Liver (tissue), 10 donors: ENCODE measurements around the gene PPP4R2. TPM values are rescaled to one million over a fixed set of nuclear protein-coding genes. Genes with fewer than 3 reads are reported as not detected.
A peak's percentile ranks its signal among the peaks of the same experiment; 100 is the strongest.

ENCODE experiments used
- DNase-seq: peaks from one replicate; pipeline ENCODE4 v3.0.0-alpha.2; 2017; ENCODE audit warnings: low spot score
- H3K27ac ChIP-seq, 2 donors: one replicate each; pipeline ENCODE4 v1.7.0; 2013; ENCODE audit warnings: inconsistent platforms in 2 of 2, low read length in 2 of 2, control low read depth in 1 of 2, low read depth in 1 of 2, mild to moderate bottlenecking in 1 of 2
- H3K27me3 ChIP-seq, 4 donors: one replicate each; pipeline versions ENCODE4 v1.6.1 to v1.7.0; 2013; ENCODE audit warnings: low read length in 3 of 4, inconsistent platforms in 1 of 4, mild to moderate bottlenecking in 1 of 4, moderate library complexity in 1 of 4; ENCODE audit not compliant: control insufficient read depth in 4 of 4, insufficient read depth in 4 of 4
- H3K36me3 ChIP-seq, 4 donors: one replicate each; pipeline versions ENCODE4 v1.6.1 to v1.7.0; 2013; ENCODE audit warnings: low read length in 3 of 4, mild to moderate bottlenecking in 3 of 4, low read depth in 1 of 4, moderate library complexity in 1 of 4; ENCODE audit not compliant: control insufficient read depth in 4 of 4, insufficient read depth in 3 of 4
- H3K4me1 ChIP-seq, 4 donors: one replicate each; pipeline versions ENCODE4 v1.6.1 to v1.7.0; 2013; ENCODE audit warnings: low read length in 3 of 4, mild to moderate bottlenecking in 3 of 4, moderate library complexity in 1 of 4; ENCODE audit not compliant: control insufficient read depth in 4 of 4, insufficient read depth in 4 of 4
- H3K4me3 ChIP-seq, 3 donors: one replicate each; pipeline versions ENCODE4 v1.6.1 to v1.7.0; 2013; ENCODE audit warnings: low read length in 3 of 3, control low read depth in 1 of 3, low read depth in 1 of 3, mild to moderate bottlenecking in 1 of 3
- H3K9ac ChIP-seq, 2 donors: one replicate each; pipeline ENCODE4 v1.7.0; 2013; ENCODE audit warnings: low read length in 2 of 2, mild to moderate bottlenecking in 2 of 2, moderate library complexity in 2 of 2, control low read depth in 1 of 2, low read depth in 1 of 2
- H3K9me3 ChIP-seq, 4 donors: one replicate each; pipeline versions ENCODE4 v1.6.1 to v1.7.0; 2013; ENCODE audit warnings: low read length in 3 of 4; ENCODE audit not compliant: control insufficient read depth in 4 of 4
- FOXA2 ChIP-seq: IDR thresholded peaks from 2 replicates; pipeline ENCODE4 v1.6.1; 2016; ENCODE audit warnings: antibody characterized with exemption
- HNF4A ChIP-seq, 2 donors: conservative IDR thresholded peaks; 2 replicates each; pipeline ENCODE4 v1.6.1; 2016; ENCODE audit warnings: antibody characterized with exemption in 2 of 2, mild to moderate bottlenecking in 2 of 2
- NR2F2 ChIP-seq: IDR thresholded peaks from 2 replicates; pipeline ENCODE4 v1.6.1; 2016; ENCODE audit warnings: antibody characterized with exemption
- RXRA ChIP-seq, 2 donors: IDR thresholded peaks; 2 replicates each; pipeline ENCODE4 v1.6.1; 2017 to 2018; ENCODE audit warnings: antibody characterized with exemption in 2 of 2, mild to moderate bottlenecking in 1 of 2
- SP1 ChIP-seq: IDR thresholded peaks from 2 replicates; pipeline ENCODE4 v1.6.1; 2018; ENCODE audit warnings: antibody characterized with exemption, mild to moderate bottlenecking
- TAF1 ChIP-seq: conservative IDR thresholded peaks from 2 replicates; pipeline ENCODE4 v1.6.1; 2016; ENCODE audit warnings: antibody characterized with exemption, mild to moderate bottlenecking
- YY1 ChIP-seq: IDR thresholded peaks from 2 replicates; pipeline ENCODE4 v1.6.1; 2016; ENCODE audit warnings: antibody characterized with exemption, mild to moderate bottlenecking
- WGBS: extraction: QIAGEN DNeasy Blood & Tissue Kit; methylation state at CpG from one replicate; pipeline ENCODE4 v1.1.7; 2013; 5-methylcytosine and 5-hydroxymethylcytosine counted together
- polyA plus RNA-seq, 2 donors: library from polyadenylated mRNA; stranded (reverse) in 1 of 2; unstranded in 1 of 2; fragments of 200-250 nt in 1 of 2; fragments of >200 nt in 1 of 2; fragmentation: Nextera tagmentation in 1 of 2; extraction: Ambion mirVana in 1 of 2; gene quantifications; one replicate each; pipeline versions ENCODE4 v1.2.1 to v1.2.3, GENCODE V29; 2013 to 2015
- small RNA-seq: library from RNA; depleted of rRNA; stranded (forward); fragments of <200 nt; gene quantifications from one replicate; pipeline ENCODE3, GENCODE V24; 2014
- total RNA-seq, 2 donors: library from RNA; depleted of rRNA; stranded (reverse); fragments of >200 nt; gene quantifications; one replicate each; pipeline ENCODE4 v1.2.3, GENCODE V29; 2014
- TF ChIP-seq, protein P1 (sequence below): IDR thresholded peaks from 2 replicates; pipeline ENCODE4 v1.6.1; 2016; ENCODE audit warnings: antibody characterized with exemption
- TF ChIP-seq, protein P2 (sequence below): IDR thresholded peaks from 2 replicates; pipeline ENCODE4 v1.6.1; 2016; ENCODE audit warnings: antibody characterized with exemption, mild to moderate bottlenecking
- TF ChIP-seq, protein P3 (sequence below): fragments of 150-350 bp; IDR thresholded peaks from 2 replicates; pipeline ENCODE4 v1.5.1; 2017; ENCODE audit warnings: improper control_type of control experiment, low read depth, low read length; ENCODE audit not compliant: missing input control
- donor health status: healthy.
- donor health status: healthy.
- donor health status: healthy.
- donor health status: healthy.
- donor health status: healthy.

The PPP4R2 gene
- total and polyA plus RNA-seq, 4 donors = 12.2 to 35.9 (median 33.7) TPM

DNA sequence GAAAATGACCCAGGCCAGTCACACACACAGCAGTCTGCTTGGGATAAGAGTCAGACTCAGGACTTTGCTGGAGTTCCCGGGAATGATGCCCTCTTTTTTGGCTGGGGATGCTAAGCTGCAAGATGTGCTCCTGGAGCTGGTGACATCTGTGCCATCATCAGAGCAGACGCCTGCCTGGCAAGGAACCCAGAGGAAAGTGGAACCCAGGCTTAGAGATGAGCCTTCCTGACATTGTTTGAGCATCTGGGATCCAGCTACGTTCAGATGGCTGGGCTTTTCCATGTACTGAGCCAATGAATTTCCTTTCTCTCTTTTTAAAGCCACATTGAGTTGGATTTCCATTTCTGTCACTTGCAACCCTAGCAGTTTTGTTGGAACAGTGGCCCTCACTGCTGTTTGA is 118.1 kb downstream of the PPP4R2 start:
- no peak overlapping the region for H3K9ac ChIP-seq
- H3K9me3 ChIP-seq = no peaks in the 10 kb centered on the region
- no peaks in the 10 kb centered on the region for H3K36me3 ChIP-seq
- WGBS = 82% methylated on average over 3 of the region's 3 CpGs
- H3K27me3 ChIP-seq = peaks cover 0 to 3% (median 0%) of the 10 kb centered on the region in 4 donors
- H3K4me1 ChIP-seq = no peaks in the 10 kb centered on the region
- no peak for TF ChIP-seq HNF4A (conservative IDR thresholded peaks at IDR 0.05)
- TF ChIP-seq FOXA2 = no peak
- TF ChIP-seq, protein P1, sequence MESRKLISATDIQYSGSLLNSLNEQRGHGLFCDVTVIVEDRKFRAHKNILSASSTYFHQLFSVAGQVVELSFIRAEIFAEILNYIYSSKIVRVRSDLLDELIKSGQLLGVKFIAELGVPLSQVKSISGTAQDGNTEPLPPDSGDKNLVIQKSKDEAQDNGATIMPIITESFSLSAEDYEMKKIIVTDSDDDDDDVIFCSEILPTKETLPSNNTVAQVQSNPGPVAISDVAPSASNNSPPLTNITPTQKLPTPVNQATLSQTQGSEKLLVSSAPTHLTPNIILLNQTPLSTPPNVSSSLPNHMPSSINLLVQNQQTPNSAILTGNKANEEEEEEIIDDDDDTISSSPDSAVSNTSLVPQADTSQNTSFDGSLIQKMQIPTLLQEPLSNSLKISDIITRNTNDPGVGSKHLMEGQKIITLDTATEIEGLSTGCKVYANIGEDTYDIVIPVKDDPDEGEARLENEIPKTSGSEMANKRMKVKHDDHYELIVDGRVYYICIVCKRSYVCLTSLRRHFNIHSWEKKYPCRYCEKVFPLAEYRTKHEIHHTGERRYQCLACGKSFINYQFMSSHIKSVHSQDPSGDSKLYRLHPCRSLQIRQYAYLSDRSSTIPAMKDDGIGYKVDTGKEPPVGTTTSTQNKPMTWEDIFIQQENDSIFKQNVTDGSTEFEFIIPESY = no peak
- TF ChIP-seq, protein P2, sequence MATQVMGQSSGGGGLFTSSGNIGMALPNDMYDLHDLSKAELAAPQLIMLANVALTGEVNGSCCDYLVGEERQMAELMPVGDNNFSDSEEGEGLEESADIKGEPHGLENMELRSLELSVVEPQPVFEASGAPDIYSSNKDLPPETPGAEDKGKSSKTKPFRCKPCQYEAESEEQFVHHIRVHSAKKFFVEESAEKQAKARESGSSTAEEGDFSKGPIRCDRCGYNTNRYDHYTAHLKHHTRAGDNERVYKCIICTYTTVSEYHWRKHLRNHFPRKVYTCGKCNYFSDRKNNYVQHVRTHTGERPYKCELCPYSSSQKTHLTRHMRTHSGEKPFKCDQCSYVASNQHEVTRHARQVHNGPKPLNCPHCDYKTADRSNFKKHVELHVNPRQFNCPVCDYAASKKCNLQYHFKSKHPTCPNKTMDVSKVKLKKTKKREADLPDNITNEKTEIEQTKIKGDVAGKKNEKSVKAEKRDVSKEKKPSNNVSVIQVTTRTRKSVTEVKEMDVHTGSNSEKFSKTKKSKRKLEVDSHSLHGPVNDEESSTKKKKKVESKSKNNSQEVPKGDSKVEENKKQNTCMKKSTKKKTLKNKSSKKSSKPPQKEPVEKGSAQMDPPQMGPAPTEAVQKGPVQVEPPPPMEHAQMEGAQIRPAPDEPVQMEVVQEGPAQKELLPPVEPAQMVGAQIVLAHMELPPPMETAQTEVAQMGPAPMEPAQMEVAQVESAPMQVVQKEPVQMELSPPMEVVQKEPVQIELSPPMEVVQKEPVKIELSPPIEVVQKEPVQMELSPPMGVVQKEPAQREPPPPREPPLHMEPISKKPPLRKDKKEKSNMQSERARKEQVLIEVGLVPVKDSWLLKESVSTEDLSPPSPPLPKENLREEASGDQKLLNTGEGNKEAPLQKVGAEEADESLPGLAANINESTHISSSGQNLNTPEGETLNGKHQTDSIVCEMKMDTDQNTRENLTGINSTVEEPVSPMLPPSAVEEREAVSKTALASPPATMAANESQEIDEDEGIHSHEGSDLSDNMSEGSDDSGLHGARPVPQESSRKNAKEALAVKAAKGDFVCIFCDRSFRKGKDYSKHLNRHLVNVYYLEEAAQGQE = no peak
- no peak overlapping the region for H3K4me3 ChIP-seq
- DNase-seq = no peak
- H3K27ac ChIP-seq = no peak overlapping the region

DNA sequence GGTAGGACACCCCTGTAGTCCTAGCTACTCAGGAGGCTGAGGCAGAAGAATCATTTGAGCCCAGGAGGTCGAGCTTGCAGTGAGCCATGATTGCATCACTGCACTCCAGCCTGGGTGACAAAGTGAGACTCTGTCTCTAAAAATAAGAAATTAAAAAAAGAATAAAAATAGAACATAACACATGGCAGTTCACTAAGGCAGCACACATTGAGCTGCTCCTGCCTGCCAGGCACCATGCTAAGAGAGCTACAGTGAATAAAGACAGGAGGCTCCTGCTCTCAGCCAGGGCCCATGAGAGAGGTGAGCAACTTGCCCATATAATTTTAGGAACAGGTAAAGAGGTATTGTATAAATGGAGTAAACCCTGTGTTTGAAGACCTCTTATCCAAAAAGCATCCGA is 119.2 kb downstream of the PPP4R2 start:
- no peak overlapping the region for H3K27ac ChIP-seq
- TF ChIP-seq NR2F2 = no peak
- no peak for TF ChIP-seq TAF1
- no peak for TF ChIP-seq RXRA (IDR thresholded peaks at IDR 0.05)
- TF ChIP-seq SP1 = no peak
- no peak for TF ChIP-seq YY1
- TF ChIP-seq, protein P3, sequence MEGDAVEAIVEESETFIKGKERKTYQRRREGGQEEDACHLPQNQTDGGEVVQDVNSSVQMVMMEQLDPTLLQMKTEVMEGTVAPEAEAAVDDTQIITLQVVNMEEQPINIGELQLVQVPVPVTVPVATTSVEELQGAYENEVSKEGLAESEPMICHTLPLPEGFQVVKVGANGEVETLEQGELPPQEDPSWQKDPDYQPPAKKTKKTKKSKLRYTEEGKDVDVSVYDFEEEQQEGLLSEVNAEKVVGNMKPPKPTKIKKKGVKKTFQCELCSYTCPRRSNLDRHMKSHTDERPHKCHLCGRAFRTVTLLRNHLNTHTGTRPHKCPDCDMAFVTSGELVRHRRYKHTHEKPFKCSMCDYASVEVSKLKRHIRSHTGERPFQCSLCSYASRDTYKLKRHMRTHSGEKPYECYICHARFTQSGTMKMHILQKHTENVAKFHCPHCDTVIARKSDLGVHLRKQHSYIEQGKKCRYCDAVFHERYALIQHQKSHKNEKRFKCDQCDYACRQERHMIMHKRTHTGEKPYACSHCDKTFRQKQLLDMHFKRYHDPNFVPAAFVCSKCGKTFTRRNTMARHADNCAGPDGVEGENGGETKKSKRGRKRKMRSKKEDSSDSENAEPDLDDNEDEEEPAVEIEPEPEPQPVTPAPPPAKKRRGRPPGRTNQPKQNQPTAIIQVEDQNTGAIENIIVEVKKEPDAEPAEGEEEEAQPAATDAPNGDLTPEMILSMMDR = no peak
- no peak overlapping the region for H3K9ac ChIP-seq
- no peaks in the 10 kb centered on the region for H3K36me3 ChIP-seq
- no peak overlapping the region for H3K4me3 ChIP-seq
- no peaks in the 10 kb centered on the region for H3K9me3 ChIP-seq
- peaks cover 0 to 3% (median 0%) of the 10 kb centered on the region in 4 donors for H3K27me3 ChIP-seq
- DNase-seq = no peak
- H3K4me1 ChIP-seq = no peaks in the 10 kb centered on the region
- 71% methylated on average over 2 of the region's 2 CpGs for WGBS

Small RNA genes lying within 50 kb of the gene (small RNA-seq; reads per million reads assigned to genes)
- gene RNU2-64P (0.42 reads per million, percentile 47 among the genes with 10 or more reads in this experiment), gene RNU6-557P (not detected), gene RNU7-19P (not detected)

Other genes with a start within 250 kb of the PPP4R2 start
- gene SHQ1, start 148.4 kb upstream of the PPP4R2 start, total RNA-seq = 1 to 10 TPM; 7.1 to 9.6 TPM
- 1 to 10 TPM; 4.3 to 5.0 TPM for gene SHQ1, start 148.4 kb upstream of the PPP4R2 start, polyA plus RNA-seq
- gene GXYLT2, start 108.8 kb upstream of the PPP4R2 start, total RNA-seq = under 1 TPM; 0.08 to 0.98 TPM
- under 1 TPM; 0.06 to 0.13 TPM for gene GXYLT2, start 108.8 kb upstream of the PPP4R2 start, polyA plus RNA-seq
- gene EBLN2, start 64.8 kb downstream of the PPP4R2 start, total RNA-seq = 1 to 10 TPM; 2.4 to 7.2 TPM
- 1 to 10 TPM in 1 of 2 donors, under 1 TPM in 1; 0.31 to 1.7 TPM for gene EBLN2, start 64.8 kb downstream of the PPP4R2 start, polyA plus RNA-seq